NCI-H1048 (cell line): ENCODE results near the gene EIF4EBP2.

Experiments
- DNase-seq: peaks from one replicate; lab custom pipeline; 2025; lab: John Stamatoyannopoulos, UW

Gene EIF4EBP2

GRCh38 chr10:70461397-70462348 is 57.7 kb downstream of the EIF4EBP2 start:
- DNase-seq, result no peak

- DNase-seq, result no peak
These were observed 58.5 kb downstream of the EIF4EBP2 start for GRCh38 chr10:70462349-70462984.

DNA sequence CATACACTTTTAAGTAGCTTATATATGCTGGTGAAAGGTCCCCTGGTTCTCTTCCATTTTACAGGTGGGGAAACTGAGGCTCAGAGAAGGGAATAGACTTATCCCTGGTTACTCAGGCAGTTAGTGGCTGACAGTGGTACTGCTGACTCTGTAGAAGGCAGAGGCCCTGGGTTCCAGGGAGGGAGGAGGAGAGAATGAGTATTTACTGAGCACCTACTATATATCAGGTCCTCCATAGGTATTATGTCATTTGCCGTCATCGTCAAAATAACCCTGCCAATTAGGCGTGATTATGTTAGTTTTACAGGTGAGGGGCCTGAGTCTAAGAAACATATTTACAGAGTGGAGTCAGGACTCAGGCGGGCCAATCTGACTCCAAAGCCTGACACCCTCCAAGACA is 61.3 kb downstream of the EIF4EBP2 start:
- DNase-seq, result no peak

- no peak for DNase-seq
These were observed 61.9 kb downstream of the EIF4EBP2 start for GRCh38 chr10:70465832-70466231.

DNA sequence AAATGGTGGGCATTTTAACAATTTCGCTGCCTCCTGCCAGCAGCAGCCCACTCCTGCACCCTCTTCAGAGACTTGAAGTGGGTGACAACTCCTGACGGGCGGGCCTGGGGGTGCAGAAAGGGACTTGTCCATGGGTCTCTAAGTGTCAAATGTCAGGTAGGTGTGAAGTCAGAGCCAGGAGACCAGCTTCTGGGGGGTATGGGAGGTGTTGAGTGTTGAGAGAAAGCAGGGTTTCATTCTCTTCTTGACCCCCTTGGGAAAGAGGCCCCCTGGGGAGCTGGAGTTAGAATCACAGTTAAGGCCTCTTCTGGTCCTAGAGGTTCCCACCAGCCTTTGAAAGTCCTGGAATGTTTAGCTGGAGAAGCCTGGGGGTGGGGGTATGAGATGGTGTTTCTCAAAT is 63.0 kb downstream of the EIF4EBP2 start:
- no peak for DNase-seq

- DNase-seq, result no peak
These were observed 69.0 kb downstream of the EIF4EBP2 start for GRCh38 chr10:70472799-70473454.

GRCh38 chr10:70474780-70475179 is 70.8 kb downstream of the EIF4EBP2 start:
- DNase-seq, result no peak

DNA sequence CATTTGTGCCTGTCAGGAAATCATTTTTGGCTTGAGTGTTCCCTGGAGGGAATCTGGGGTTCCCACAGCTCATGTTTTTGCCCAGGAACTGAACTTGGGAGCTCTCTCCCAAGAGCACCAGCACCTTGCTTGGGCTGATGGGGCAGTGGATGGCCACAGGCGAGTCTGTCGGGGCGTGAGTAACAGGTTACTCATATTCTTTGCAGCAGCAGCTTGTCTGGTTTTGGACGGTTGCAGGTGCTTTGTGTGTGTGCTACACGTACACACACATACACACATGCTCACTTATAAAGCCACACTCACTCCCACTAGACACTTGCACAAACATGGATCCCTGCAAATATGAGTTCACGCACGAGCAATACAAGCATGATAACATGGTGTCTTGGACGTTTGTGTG is 71.7 kb downstream of the EIF4EBP2 start:
- DNase-seq, result no peak

- DNase-seq, result no peak
These were observed 72.5 kb downstream of the EIF4EBP2 start for GRCh38 chr10:70476249-70477035.

DNA sequence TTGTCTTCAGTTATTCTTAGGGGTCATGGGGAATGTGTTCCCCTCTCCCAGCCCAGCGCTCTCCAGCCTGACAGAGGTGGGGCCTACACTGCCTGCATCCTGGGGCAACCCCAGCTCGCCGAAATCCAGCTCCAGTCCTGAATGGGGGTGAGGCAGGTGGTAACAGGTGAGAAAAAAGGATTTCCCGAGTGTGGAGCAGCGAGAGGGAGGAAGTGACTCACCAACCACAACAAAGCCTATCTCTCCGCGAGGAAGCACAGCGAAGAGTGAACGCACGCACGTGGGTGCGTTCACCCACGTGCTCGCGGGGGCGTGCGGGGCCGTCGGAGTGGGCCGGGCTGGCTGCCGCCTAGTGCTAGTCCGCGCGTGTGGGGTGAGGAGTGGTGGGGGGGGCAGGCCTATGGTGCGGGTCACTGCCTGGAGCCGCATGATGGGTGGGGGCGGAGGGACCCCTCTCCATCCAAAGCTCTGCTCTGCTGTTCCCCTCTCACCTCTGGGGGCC is 73.8 kb downstream of the EIF4EBP2 start:
- no peak for DNase-seq
